HepG2 (cell line): Measurements from ENCODE around the gene STARD10. TPM values are rescaled to one million over a fixed set of nuclear protein-coding genes. Genes with fewer than 3 reads are reported as not detected.

ENCODE experiments used
- DMTF1 ChIP-seq: sonication (generic); formaldehyde crosslinking; IDR thresholded peaks from 2 replicates; pipeline ENCODE4 v1.4.0; 2020; ENCODE audit warnings: mild to moderate bottlenecking, missing genetic modification reagents
- DPF2 ChIP-seq: sonication (generic); formaldehyde crosslinking; IDR thresholded peaks from 2 replicates; pipeline ENCODE4 v1.4.0; 2020; ENCODE audit warnings: mild to moderate bottlenecking, low read depth, missing genetic modification reagents, borderline replicate concordance
- FOXO1 ChIP-seq: sonication (generic); formaldehyde crosslinking; IDR thresholded peaks from 2 replicates; pipeline ENCODE4 v1.4.0; 2020; ENCODE audit warnings: missing genetic modification reagents
- MEIS2 ChIP-seq: sonication (generic); formaldehyde crosslinking; IDR thresholded peaks from 2 replicates; pipeline ENCODE4 v1.9.0; 2021; ENCODE audit warnings: mild to moderate bottlenecking, missing genetic modification reagents
- RBM39 ChIP-seq: fragments of 200-400 bp; formaldehyde crosslinking; IDR thresholded peaks from one replicate; pipeline ENCODE4 v1.6.1; 2018; ENCODE audit warnings: antibody characterized with exemption, mild to moderate bottlenecking, low read depth, low read length; ENCODE audit not compliant: poor library complexity, severe bottlenecking
- RXRB ChIP-seq: IDR thresholded peaks from 2 replicates; pipeline ENCODE4 v1.6.1; 2016; ENCODE audit warnings: borderline replicate concordance, missing genetic modification reagents, missing compliant biosample characterization
- SIN3A ChIP-seq: IDR thresholded peaks from 2 replicates; pipeline ENCODE4 v1.6.1; 2011; ENCODE audit warnings: low read depth, mild to moderate bottlenecking, control low read depth, low read length, borderline replicate concordance
- SIX4 ChIP-seq: sonication (generic); formaldehyde crosslinking; IDR thresholded peaks from 2 replicates; pipeline ENCODE4 v1.4.0; 2020; ENCODE audit warnings: missing genetic modification reagents
- SRSF9 ChIP-seq: fragments of 200-400 bp; formaldehyde crosslinking; IDR thresholded peaks from 2 replicates; pipeline ENCODE4 v1.6.1; 2018; ENCODE audit warnings: borderline replicate concordance, mild to moderate bottlenecking, low read depth, low read length; ENCODE audit not compliant: insufficient read depth, poor library complexity, severe bottlenecking
- TIGD3 ChIP-seq: sonication (generic); formaldehyde crosslinking; IDR thresholded peaks from 2 replicates; pipeline ENCODE4 v1.5.1; 2020; ENCODE audit warnings: mild to moderate bottlenecking, missing genetic modification reagents, borderline replicate concordance
- ZFP36L1 ChIP-seq: sonication (generic); formaldehyde crosslinking; IDR thresholded peaks from 2 replicates; pipeline ENCODE4 v1.8.0; 2022; ENCODE audit warnings: mild to moderate bottlenecking, missing genetic modification reagents, moderate library complexity
- ZFP90 ChIP-seq: sonication (generic); formaldehyde crosslinking; IDR thresholded peaks from 2 replicates; pipeline ENCODE4 v1.8.0; 2022; ENCODE audit warnings: missing genetic modification reagents, mild to moderate bottlenecking, inconsistent platforms, borderline replicate concordance
- ZNF12 ChIP-seq: sonication (generic); formaldehyde crosslinking; IDR thresholded peaks from 2 replicates; pipeline ENCODE4 v1.5.0; 2020; ENCODE audit warnings: missing genetic modification reagents
- ZNF383 ChIP-seq: sonication (generic); formaldehyde crosslinking; IDR thresholded peaks from 2 replicates; pipeline ENCODE4 v1.4.0; 2020; ENCODE audit warnings: missing genetic modification reagents, mild to moderate bottlenecking, borderline replicate concordance
- ZNF564 ChIP-seq: sonication (generic); formaldehyde crosslinking; IDR thresholded peaks from 2 replicates; pipeline ENCODE4 v1.8.1; 2023; ENCODE audit warnings: mild to moderate bottlenecking, missing genetic modification reagents
- ZNF569 ChIP-seq: sonication (generic); formaldehyde crosslinking; IDR thresholded peaks from 2 replicates; pipeline ENCODE4 v1.5.0; 2020; ENCODE audit warnings: mild to moderate bottlenecking, missing genetic modification reagents, moderate library complexity, borderline replicate concordance
- ZNF646 ChIP-seq: sonication (generic); formaldehyde crosslinking; IDR thresholded peaks from 2 replicates; pipeline ENCODE4 v1.9.0; 2021; ENCODE audit warnings: mild to moderate bottlenecking, missing genetic modification reagents
- polyA plus RNA-seq, 8 experiments: library from polyadenylated mRNA; depleted of rRNA in 3 of 8; stranded (reverse) in 7 of 8; unstranded in 1 of 8; fragments of >200 nt; fragmentation: Illumina TruSeq in 4 of 8; extraction: Trizol in 4 of 8; gene quantifications; 2 replicates each; pipeline versions ENCODE4 v1.2.1 to v1.2.3, GENCODE V29; 2011 to 2016; ENCODE audit warnings: low read depth in 4 of 8, missing spikeins in 1 of 8, mixed read lengths in 1 of 8; ENCODE audit not compliant: insufficient read depth in 1 of 8
- total RNA-seq, 5 experiments: library from RNA; depleted of rRNA; stranded (reverse); fragments of >200 nt; fragmentation: Illumina TruSeq; extraction: Trizol; gene quantifications; 2 replicates each; pipeline ENCODE4 v1.2.3, GENCODE V29; 2016; ENCODE audit warnings: low read depth in 1 of 5

STARD10 gene
- total and polyA plus RNA-seq, 2 of the 13 experiments (the other 11 are each of a cell fraction or from before 2014, with no cell fraction given), result 260 to 341 TPM

- TF ChIP-seq ZNF646 (CRISPR knock-in tag), result no peak
- no peak for TF ChIP-seq ZNF12 (CRISPR knock-in tag)
- no peak for TF ChIP-seq ZFP90 (CRISPR knock-in tag)
- TF ChIP-seq RBM39, result no peak
- no peak for TF ChIP-seq RXRB (CRISPR knock-in tag)
- TF ChIP-seq SIN3A, result no peak
- no peak for TF ChIP-seq MEIS2
- no peak for TF ChIP-seq SRSF9
- TF ChIP-seq SIX4, result no peak
- TF ChIP-seq DMTF1 (CRISPR knock-in tag), result no peak
- no peak for TF ChIP-seq FOXO1 (CRISPR knock-in tag)
- TF ChIP-seq DPF2 (CRISPR knock-in tag), result no peak
- TF ChIP-seq TIGD3, result no peak
- no peak for TF ChIP-seq ZNF564 (CRISPR knock-in tag)
- no peak for TF ChIP-seq ZNF569 (CRISPR knock-in tag)
- TF ChIP-seq ZNF383 (CRISPR knock-in tag), result no peak
- no peak for TF ChIP-seq ZFP36L1 (CRISPR knock-in tag)
Observed at GRCh38 chr11:72821920-72822799, 28.3 kb upstream of the STARD10 start (continued).
